ENCODE measurements around the gene MDP1.

- no peak for TF ChIP-seq CTCF (IDR thresholded peaks at IDR 0.05)
- TF ChIP-seq EP300 (IDR thresholded peaks at IDR 0.05), result no peak
- TF ChIP-seq SREBF2 (IDR thresholded peaks at IDR 0.05), result no peak
- no peak for TF ChIP-seq JUN (IDR thresholded peaks at IDR 0.05)
- TF ChIP-seq RCOR1 (IDR thresholded peaks at IDR 0.05; ENCODE audit: low read depth, low read length), result no peak
- no peak for TF ChIP-seq CEBPB (IDR thresholded peaks at IDR 0.05)
- no peak for TF ChIP-seq POLR2A (IDR thresholded peaks at IDR 0.05; ENCODE audit: low read length)
- TF ChIP-seq MAFK (IDR thresholded peaks at IDR 0.05; ENCODE audit: partially characterized antibody), result no peak
- TF ChIP-seq HOXA7 (CRISPR knock-in tag; IDR thresholded peaks at IDR 0.05), result no peak
- TF ChIP-seq NPAS2 (CRISPR knock-in tag; IDR thresholded peaks at IDR 0.05; ENCODE audit: borderline replicate concordance), result no peak
Observed at GRCh38 chr14:24185026-24185425, 30.8 kb downstream of the MDP1 start.
